HG03457 (cell line): ENCODE data around the gene PQBP1.
"Not testable (repeated sequence)": the region's sequence is repeated elsewhere in the genome, so short reads cannot be mapped to it uniquely, and the experiment has no call there.

Source experiments
- ATAC-seq: cut with Tn5 transposase; IDR thresholded peaks from one replicate; pipeline ENCODE4 v1.9.1; 2021; ENCODE audit warnings: moderate number of reproducible peaks; ENCODE audit not compliant: unreplicated experiment

The PQBP1 gene

GRCh38 chrX:48897625-48898306 is at the start of gene PQBP1, which contains the start of gene TIMM17B:
Gene PQBP1, plus strand, starts transcription at chrX:48897930. Its CDS starts 580 bp downstream, at chrX:48898510.
Gene TIMM17B, minus strand, starts transcription at chrX:48897768. Its CDS starts 19 bp downstream, at chrX:48897749.
- peak; percentile 83 for ATAC-seq

- no peak for ATAC-seq
Measured at GRCh38 chrX:48848847-48849246, 48.9 kb upstream of the PQBP1 start.

GRCh38 chrX:48852857-48853256 is 44.9 kb upstream of the PQBP1 start:
- no peak for ATAC-seq

GRCh38 chrX:48853494-48853893 is 44.2 kb upstream of the PQBP1 start:
- ATAC-seq, result not testable (repeated sequence)

GRCh38 chrX:48854121-48854804 is 43.5 kb upstream of the PQBP1 start:
- not testable (repeated sequence) for ATAC-seq

GRCh38 chrX:48854898-48855297 is 42.8 kb upstream of the PQBP1 start:
- ATAC-seq, result no peak

GRCh38 chrX:48864210-48864609 is 33.5 kb upstream of the PQBP1 start:
- no peak for ATAC-seq

GRCh38 chrX:48872017-48872416 is 25.7 kb upstream of the PQBP1 start:
- ATAC-seq, result not testable (repeated sequence)

GRCh38 chrX:48876944-48877343 is 20.8 kb upstream of the PQBP1 start:
- not testable (repeated sequence) for ATAC-seq

GRCh38 chrX:48883729-48884128 is 14.0 kb upstream of the PQBP1 start:
- no peak for ATAC-seq

GRCh38 chrX:48886586-48886985 is 11.1 kb upstream of the PQBP1 start:
- not testable (repeated sequence) for ATAC-seq

GRCh38 chrX:48890296-48890925 is 7.3 kb upstream of the PQBP1 start:
- no peak for ATAC-seq

- peak; percentile 39 for ATAC-seq
Measured at GRCh38 chrX:48890934-48891401, 6.8 kb upstream of the PQBP1 start.

- peak; percentile 60 for ATAC-seq
Measured at GRCh38 chrX:48891402-48892288, 6.1 kb upstream of the PQBP1 start.

- no peak for ATAC-seq
Measured at GRCh38 chrX:48892896-48893295, 4.8 kb upstream of the PQBP1 start.

- ATAC-seq, result no peak
Measured at GRCh38 chrX:48893556-48894348, 4.0 kb upstream of the PQBP1 start.

- ATAC-seq, result no peak
Measured at GRCh38 chrX:48894891-48895290, 2.8 kb upstream of the PQBP1 start.

- ATAC-seq, result no peak
Measured at GRCh38 chrX:48896611-48897011, 1.1 kb upstream of the PQBP1 start.

- ATAC-seq, result peak; percentile 3
Measured at GRCh38 chrX:48897157-48897624, 539 bp upstream of the PQBP1 start.

GRCh38 chrX:48899078-48899410 is 1.3 kb downstream of the PQBP1 start:
- ATAC-seq, result no peak
